ENCODE measurements around the gene AKAP9.
"Not testable (repeated sequence)": the region's sequence is repeated elsewhere in the genome, so short reads cannot be mapped to it uniquely, and the experiment has no call there.

The AKAP9 gene

DNA sequence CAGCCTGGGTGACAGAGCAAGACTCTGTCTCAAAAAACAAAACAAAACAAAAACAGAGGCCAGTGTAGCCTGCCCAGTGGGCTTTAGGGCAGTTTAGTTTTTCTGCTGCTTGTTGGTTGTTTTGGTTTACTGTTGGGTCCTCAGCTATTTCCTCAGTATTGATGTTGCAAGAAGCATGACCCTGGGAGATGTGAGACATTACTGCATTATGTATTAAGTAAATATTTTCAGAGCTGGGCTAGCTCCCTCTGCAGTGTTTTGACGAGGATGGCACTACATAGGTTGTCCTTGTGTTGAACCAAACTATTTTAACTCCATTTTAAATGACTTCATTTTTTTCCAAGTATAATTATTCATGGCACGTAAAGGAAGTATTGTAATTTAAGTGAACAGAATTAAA, 4.8 kb downstream of the AKAP9 start:
- in situ Hi-C loops (cut with MboI; ENCODE audit: low sequenced_read_pairs), result no loop called here

DNA sequence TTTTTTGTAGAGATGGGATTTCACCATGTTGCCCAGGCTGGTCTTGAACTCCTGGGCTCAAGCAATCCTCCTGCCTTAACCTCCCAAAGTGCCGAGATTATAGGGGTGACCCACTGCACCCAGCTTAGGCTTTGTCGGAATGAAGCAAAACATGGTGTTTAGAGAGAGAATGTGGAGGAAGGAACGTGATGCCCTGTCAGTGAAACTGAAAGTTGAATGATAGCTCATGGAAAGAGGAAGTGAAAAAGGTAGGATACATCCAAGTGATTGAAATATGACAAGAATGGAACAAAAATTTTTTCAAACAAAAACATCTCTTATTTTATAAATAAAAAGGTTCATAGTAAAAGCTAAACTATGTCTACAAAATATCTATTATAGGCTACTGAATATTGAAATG, 5.9 kb downstream of the AKAP9 start:
- in situ Hi-C loops (cut with MboI; ENCODE audit: low sequenced_read_pairs), result no loop called here

GRCh38 chr7:91947948-91948347, 7.3 kb downstream of the AKAP9 start:
- in situ Hi-C loops (cut with MboI; ENCODE audit: low sequenced_read_pairs), result no loop called here

- in situ Hi-C loops (cut with MboI; ENCODE audit: low sequenced_read_pairs), result no loop called here
Observed at GRCh38 chr7:91949221-91950009, 8.8 kb downstream of the AKAP9 start.

DNA sequence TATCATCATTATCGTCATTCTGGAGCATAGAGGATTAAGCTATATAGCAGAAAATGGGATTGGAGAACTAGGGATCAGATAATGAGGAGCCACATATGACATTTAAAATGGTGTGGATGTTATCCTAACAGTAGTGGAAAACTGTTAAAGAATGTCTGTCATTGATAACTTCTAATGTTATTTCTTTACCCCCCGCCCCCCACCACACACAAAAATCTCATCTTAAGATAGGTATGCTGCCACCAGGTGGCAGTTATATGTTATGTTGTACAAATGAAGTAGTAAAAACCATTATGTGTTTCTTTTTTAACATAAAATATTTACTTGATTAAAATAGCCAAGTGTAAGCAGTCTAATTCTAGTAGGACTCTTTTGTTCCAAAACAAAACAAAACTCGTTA, 13.0 kb downstream of the AKAP9 start:
- in situ Hi-C loops (cut with MboI; ENCODE audit: low sequenced_read_pairs), result no loop called here

DNA sequence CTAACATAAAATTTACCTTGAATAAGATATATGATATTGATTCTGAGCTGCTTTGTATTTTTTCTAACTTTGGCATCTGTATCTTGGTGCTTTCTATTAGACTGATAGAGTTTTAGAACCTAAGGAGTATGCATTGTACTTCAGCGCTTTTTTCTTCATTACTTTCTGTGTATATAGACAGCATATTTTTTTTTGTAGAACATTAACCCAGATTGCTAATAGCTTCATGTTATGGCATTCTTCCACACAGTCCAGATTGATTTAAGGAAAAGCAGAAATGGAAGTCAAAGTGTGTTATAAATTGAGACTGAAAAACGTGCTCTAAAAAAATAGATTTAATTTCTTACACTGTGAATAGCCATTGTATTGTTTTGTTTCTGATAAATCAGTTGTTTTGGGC, 15.8 kb downstream of the AKAP9 start:
- in situ Hi-C loops (cut with MboI; ENCODE audit: low sequenced_read_pairs), result not testable (repeated sequence)

- in situ Hi-C loops (cut with MboI; ENCODE audit: low sequenced_read_pairs), result no loop called here
Observed at GRCh38 chr7:91957232-91957631, 16.6 kb downstream of the AKAP9 start.

GRCh38 chr7:91957823-91958222, 17.2 kb downstream of the AKAP9 start:
- in situ Hi-C loops (cut with MboI; ENCODE audit: low sequenced_read_pairs), result no loop called here

DNA sequence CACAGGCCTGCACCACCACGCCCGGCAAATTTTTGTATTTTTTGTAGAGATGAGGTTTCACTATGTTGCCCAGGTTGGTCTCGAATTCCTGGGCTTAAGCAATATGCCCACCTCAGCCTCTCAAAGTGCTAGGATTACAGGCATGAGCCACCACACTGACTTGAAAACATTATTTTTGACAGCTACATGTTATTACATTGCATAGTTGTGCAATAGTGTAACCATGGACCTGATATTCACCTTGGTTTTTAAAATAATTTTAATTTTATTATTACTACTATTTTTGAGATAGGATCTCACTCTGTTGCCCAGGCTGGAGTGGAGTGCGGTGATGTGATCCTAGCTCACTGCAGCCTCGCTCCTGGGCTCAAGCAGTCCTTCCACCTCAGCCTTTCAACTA, 18.4 kb downstream of the AKAP9 start:
- in situ Hi-C loops (cut with MboI; ENCODE audit: low sequenced_read_pairs), result no loop called here

GRCh38 chr7:91961816-91962215, 21.2 kb downstream of the AKAP9 start:
- in situ Hi-C loops (cut with MboI; ENCODE audit: low sequenced_read_pairs), result no loop called here

- in situ Hi-C loops (cut with MboI; ENCODE audit: low sequenced_read_pairs), result no loop called here
Observed at GRCh38 chr7:91962419-91962818, 21.8 kb downstream of the AKAP9 start.

- in situ Hi-C loops (cut with MboI; ENCODE audit: low sequenced_read_pairs), result not testable (repeated sequence)
Observed at GRCh38 chr7:91967513-91967912, 26.9 kb downstream of the AKAP9 start.

- in situ Hi-C loops (cut with MboI; ENCODE audit: low sequenced_read_pairs), result no loop called here
Observed at GRCh38 chr7:91973639-91974038, 33.0 kb downstream of the AKAP9 start.

GRCh38 chr7:91974066-91974465, 33.4 kb downstream of the AKAP9 start:
- in situ Hi-C loops (cut with MboI; ENCODE audit: low sequenced_read_pairs), result no loop called here

GRCh38 chr7:91976743-91977142, 36.1 kb downstream of the AKAP9 start:
- in situ Hi-C loops (cut with MboI; ENCODE audit: low sequenced_read_pairs), result no loop called here

DNA sequence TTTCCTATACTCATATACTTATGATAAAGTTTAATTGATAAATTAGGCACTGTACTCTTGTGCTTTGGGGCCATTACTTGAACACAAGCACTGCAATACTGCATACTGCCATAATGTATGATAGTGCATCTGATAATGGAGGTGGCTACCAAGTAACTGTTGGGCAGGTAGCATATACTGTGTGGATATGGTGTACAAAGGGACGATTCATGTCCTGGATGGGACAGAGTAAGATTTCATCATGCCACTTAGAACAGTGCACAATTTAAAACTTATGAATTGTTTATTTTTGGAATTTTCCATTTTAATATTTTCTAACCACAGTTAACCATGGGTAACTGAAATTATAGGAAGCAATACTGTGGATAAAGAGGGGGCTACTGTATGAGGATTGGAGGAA, 38.9 kb downstream of the AKAP9 start:
- in situ Hi-C loops (cut with MboI; ENCODE audit: low sequenced_read_pairs), result no loop called here

- in situ Hi-C loops (cut with MboI; ENCODE audit: low sequenced_read_pairs), result not testable (repeated sequence)
Observed at GRCh38 chr7:91982352-91982751, 41.7 kb downstream of the AKAP9 start.

GRCh38 chr7:91988213-91988612, 47.6 kb downstream of the AKAP9 start:
- in situ Hi-C loops (cut with MboI; ENCODE audit: low sequenced_read_pairs), result no loop called here

- in situ Hi-C loops (cut with MboI; ENCODE audit: low sequenced_read_pairs), result no loop called here
Observed at GRCh38 chr7:91993976-91994375, 53.3 kb downstream of the AKAP9 start.

DNA sequence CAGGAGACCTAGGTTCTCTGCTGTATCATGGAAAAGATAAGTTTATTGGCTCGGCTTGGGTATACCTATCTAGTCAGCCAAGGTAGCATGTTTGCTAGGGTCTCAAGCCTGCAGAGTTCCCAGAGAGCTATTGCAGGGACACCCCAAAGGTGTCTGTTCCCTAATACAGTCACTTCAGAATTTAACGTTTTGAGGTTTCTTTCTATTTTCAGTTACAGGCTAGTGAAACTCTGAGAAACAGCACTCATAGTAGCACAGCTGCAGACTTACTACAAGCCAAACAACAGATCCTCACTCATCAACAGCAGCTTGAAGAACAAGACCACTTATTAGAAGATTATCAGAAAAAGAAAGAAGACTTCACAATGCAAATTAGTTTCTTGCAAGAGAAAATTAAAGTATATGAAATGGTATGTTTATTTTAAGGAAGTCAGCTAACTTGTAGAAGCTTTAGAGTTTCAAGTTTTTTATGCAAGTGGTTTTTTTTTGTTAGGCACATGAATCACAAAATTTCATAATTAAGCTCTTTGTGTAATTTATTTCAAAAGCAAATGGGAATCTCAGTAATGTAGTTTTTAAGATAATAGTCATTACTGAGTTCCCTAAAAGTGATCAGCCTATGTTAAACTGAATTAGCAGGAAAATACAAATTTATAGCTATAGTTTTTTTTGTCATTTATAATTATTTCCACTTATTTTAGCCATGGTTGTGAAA, 54.9 kb downstream of the AKAP9 start:
- in situ Hi-C loops (cut with MboI; ENCODE audit: low sequenced_read_pairs), result no loop called here

DNA sequence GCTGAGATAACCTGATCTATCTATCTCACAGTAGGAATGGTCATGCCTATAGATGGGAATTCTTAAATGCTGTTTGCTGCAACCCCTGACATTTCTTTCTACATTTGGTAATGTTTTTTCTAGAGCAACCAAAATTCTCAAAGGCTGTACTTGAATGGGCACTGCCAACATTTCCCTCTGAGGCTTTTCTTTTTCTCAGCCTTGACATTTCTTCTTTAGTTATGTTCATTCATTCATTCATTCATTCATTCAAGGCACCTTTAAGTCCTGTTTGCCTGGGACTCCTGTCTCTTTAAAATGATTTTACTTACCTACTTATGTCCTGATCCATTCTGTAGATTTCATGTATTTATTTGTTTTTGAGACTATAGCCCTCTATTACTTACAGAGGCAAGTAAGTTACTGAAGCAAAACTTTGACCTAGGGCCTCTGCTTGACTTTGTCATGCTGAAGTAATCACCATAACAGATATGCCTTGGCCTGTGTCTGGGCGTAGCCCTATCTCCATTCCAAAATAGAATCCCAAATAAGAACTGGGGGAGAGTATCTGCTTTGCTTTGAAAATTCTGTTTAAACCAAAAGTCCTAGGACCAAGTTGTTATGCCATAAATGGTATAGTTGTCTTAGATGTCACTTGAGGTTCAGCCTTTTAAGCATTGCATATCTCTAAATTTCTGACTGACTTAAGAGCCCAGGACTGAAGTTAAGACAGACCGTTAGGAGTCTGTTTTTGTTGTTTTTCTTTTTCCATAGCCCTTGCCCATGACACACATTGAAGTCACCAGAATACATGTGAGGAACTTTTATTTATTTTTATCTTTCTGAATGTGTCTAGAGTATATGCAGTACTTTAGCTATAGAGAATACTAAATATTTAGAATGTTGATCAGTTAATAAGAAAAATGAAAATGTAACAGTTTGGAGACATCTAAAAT, 59.2 kb downstream of the AKAP9 start:
- in situ Hi-C loops (cut with MboI; ENCODE audit: low sequenced_read_pairs), result no loop called here
